H9 (cell line): ENCODE data around the gene ALKAL2. TPM values are rescaled to one million over a fixed set of nuclear protein-coding genes. Genes with fewer than 3 reads are reported as not detected.

Experiments
- DNase-seq: peaks from one replicate; pipeline ENCODE4 v3.0.0-alpha.2; 2017
- H2AFZ ChIP-seq: one replicate; pipeline ENCODE4 v1.6.1; 2013; ENCODE audit warnings: mild to moderate bottlenecking, low read length, control low read depth, moderate library complexity
- H2AK5ac ChIP-seq: 2 replicates; pipeline ENCODE4 v1.6.1; 2013; ENCODE audit warnings: low read length, control low read depth, mixed read lengths; ENCODE audit not compliant: insufficient read length
- H2BK120ac ChIP-seq: one replicate; pipeline ENCODE4 v1.6.1; 2013; ENCODE audit warnings: low read depth, mild to moderate bottlenecking, low read length, control low read depth, inconsistent platforms; ENCODE audit not compliant: poor library complexity, severe bottlenecking
- H2BK12ac ChIP-seq: 2 replicates; pipeline ENCODE4 v1.6.1; 2013; ENCODE audit warnings: low read length, control low read depth, mixed read lengths, low read depth; ENCODE audit not compliant: insufficient read length
- H2BK15ac ChIP-seq: 2 replicates; pipeline ENCODE4 v1.6.1; 2013; ENCODE audit warnings: low read depth, low read length, control low read depth
- H2BK20ac ChIP-seq: one replicate; pipeline ENCODE4 v1.6.1; 2013; ENCODE audit warnings: low read depth, mild to moderate bottlenecking, low read length, control low read depth, inconsistent platforms; ENCODE audit not compliant: poor library complexity, severe bottlenecking
- H2BK5ac ChIP-seq: 2 replicates; pipeline ENCODE4 v1.6.1; 2013; ENCODE audit warnings: low read length, control low read depth, mixed read lengths; ENCODE audit not compliant: insufficient read length
- H3K14ac ChIP-seq: 2 replicates; pipeline ENCODE4 v1.6.1; 2013; ENCODE audit warnings: low read length, control low read depth; ENCODE audit not compliant: insufficient read depth
- H3K18ac ChIP-seq: 2 replicates; pipeline ENCODE4 v1.6.1; 2013; ENCODE audit warnings: low read depth, mild to moderate bottlenecking, mixed read lengths, low read length, control low read depth; ENCODE audit not compliant: insufficient read length
- H3K23ac ChIP-seq: 2 replicates; pipeline ENCODE4 v1.6.1; 2013; ENCODE audit warnings: low read length, control low read depth, mixed read lengths, low read depth; ENCODE audit not compliant: insufficient read length
- H3K23me2 ChIP-seq: 2 replicates; pipeline ENCODE4 v1.6.1; 2013; ENCODE audit warnings: low read depth, mild to moderate bottlenecking, mixed read lengths, low read length, control low read depth; ENCODE audit not compliant: insufficient read length, poor library complexity, severe bottlenecking
- H3K27ac ChIP-seq: 2 replicates; pipeline ENCODE4 v1.5.1; 2013; ENCODE audit warnings: low read length, control low read depth, mixed read lengths, low read depth; ENCODE audit not compliant: insufficient read length
- H3K27me3 ChIP-seq: 2 replicates; pipeline ENCODE4 v1.6.1; 2013; ENCODE audit warnings: low read length, control low read depth, inconsistent platforms; ENCODE audit not compliant: insufficient read depth
- H3K4ac ChIP-seq: 2 replicates; pipeline ENCODE4 v1.6.1; 2013; ENCODE audit warnings: low read depth, mild to moderate bottlenecking, control low read depth, inconsistent platforms, low read length, moderate library complexity
- H3K4me1 ChIP-seq: 2 replicates; pipeline ENCODE4 v1.6.1; 2013; ENCODE audit warnings: low read length, control low read depth, inconsistent platforms; ENCODE audit not compliant: insufficient read depth
- H3K4me2 ChIP-seq: 2 replicates; pipeline ENCODE4 v1.6.1; 2013; ENCODE audit warnings: low read length, control low read depth, mixed read lengths; ENCODE audit not compliant: insufficient read length, insufficient read depth
- H3K56ac ChIP-seq: 2 replicates; pipeline ENCODE4 v1.6.1; 2013; ENCODE audit warnings: low read depth, mild to moderate bottlenecking, mixed read lengths, low read length, control low read depth; ENCODE audit not compliant: insufficient read length
- H3K79me1 ChIP-seq: 2 replicates; pipeline ENCODE4 v1.6.1; 2013; ENCODE audit warnings: low read depth, mild to moderate bottlenecking, moderate library complexity, low read length, control low read depth, inconsistent platforms; ENCODE audit not compliant: insufficient read depth, poor library complexity, severe bottlenecking
- H3K79me2 ChIP-seq: 2 replicates; pipeline ENCODE4 v1.6.1; 2013; ENCODE audit warnings: low read length, control low read depth, inconsistent platforms; ENCODE audit not compliant: insufficient read depth
- H3K9ac ChIP-seq: 2 replicates; pipeline ENCODE4 v1.6.1; 2013; ENCODE audit warnings: low read length, control low read depth, mixed read lengths; ENCODE audit not compliant: insufficient read length; ENCODE audit errors: extremely low read depth
- H3K9me3 ChIP-seq: one replicate; pipeline ENCODE4 v1.6.1; 2013; ENCODE audit warnings: low read depth, low read length, inconsistent platforms; ENCODE audit not compliant: control insufficient read depth
- H3T11ph ChIP-seq: one replicate; pipeline ENCODE4 v1.6.1; 2013; ENCODE audit warnings: mild to moderate bottlenecking, low read length, control low read depth, inconsistent platforms
- H4K20me1 ChIP-seq: one replicate; pipeline ENCODE4 v1.6.1; 2013; ENCODE audit not compliant: control insufficient read depth, insufficient read length, insufficient read depth
- H4K5ac ChIP-seq: 2 replicates; pipeline ENCODE4 v1.6.1; 2013; ENCODE audit warnings: low read depth, mild to moderate bottlenecking, mixed read lengths, low read length, control low read depth; ENCODE audit not compliant: insufficient read length
- H4K8ac ChIP-seq: replicated peaks from 2 replicates; pipeline ENCODE4 v1.6.1; 2013; ENCODE audit warnings: low read length, control low read depth, mixed read lengths, low read depth; ENCODE audit not compliant: insufficient read length
- H4K91ac ChIP-seq: 2 replicates; pipeline ENCODE4 v1.6.1; 2013; ENCODE audit warnings: low read depth, mild to moderate bottlenecking, moderate library complexity, mixed read lengths, low read length, control low read depth; ENCODE audit not compliant: insufficient read length
- H3K27ac Mint-ChIP-seq, 3 experiments: 2 replicates in 2 of 3; 3 replicates in 1 of 3; pipeline ENCODE4 v1.8.0; 2020 to 2021; ENCODE audit warnings: mixed read lengths in 3 of 3, mild to moderate bottlenecking in 1 of 3, moderate library complexity in 1 of 3
- H3K27me3 Mint-ChIP-seq: 2 replicates; pipeline ENCODE4 v1.8.0; 2021; ENCODE audit warnings: low read depth, mild to moderate bottlenecking, moderate library complexity, mixed read lengths
- H3K36me3 Mint-ChIP-seq, 3 experiments: 2 replicates in 2 of 3; 3 replicates in 1 of 3; pipeline ENCODE4 v1.8.0; 2020 to 2021; ENCODE audit warnings: low read depth in 3 of 3, mixed read lengths in 3 of 3; ENCODE audit not compliant: insufficient read depth in 1 of 3
- H3K4me1 Mint-ChIP-seq, 2 experiments: 2 replicates each; pipeline ENCODE4 v1.8.0; 2020; ENCODE audit warnings: mixed read lengths in 2 of 2
- H3K4me3 Mint-ChIP-seq, 2 experiments: 2 replicates in 1 of 2; 3 replicates in 1 of 2; pipeline ENCODE4 v1.8.0; 2020 to 2021; ENCODE audit warnings: mild to moderate bottlenecking in 2 of 2, mixed read lengths in 2 of 2, moderate library complexity in 1 of 2
- H3K9me3 Mint-ChIP-seq, 2 experiments: 2 replicates in 1 of 2; 3 replicates in 1 of 2; pipeline ENCODE4 v1.8.0; 2020; ENCODE audit warnings: mild to moderate bottlenecking in 2 of 2, mixed read lengths in 2 of 2, moderate library complexity in 1 of 2
- CTCF ChIP-seq: fragments of 200-600 bp; sonication (generic); conservative IDR thresholded peaks from 3 replicates; pipeline ENCODE4 v1.8.0; 2021; ENCODE audit warnings: antibody characterized with exemption, mild to moderate bottlenecking
- WGBS: extraction: QIAGEN DNeasy Blood & Tissue Kit; methylation state at CpG from one replicate; pipeline ENCODE4 v1.1.7; 2013; ENCODE audit warnings: missing lambda C conversion rate, low lambda C conversion rate, mixed read lengths; ENCODE audit not compliant: insufficient read length; ENCODE audit errors: extremely low coverage; 5-methylcytosine and 5-hydroxymethylcytosine counted together
- total RNA-seq: library from RNA; stranded (reverse); gene quantifications from 2 replicates; pipeline ENCODE4 v1.2.1, GENCODE V29; 2021

ALKAL2 gene
- total RNA-seq, 1 experiment from 2014 or later, result 0.48 TPM

DNA sequence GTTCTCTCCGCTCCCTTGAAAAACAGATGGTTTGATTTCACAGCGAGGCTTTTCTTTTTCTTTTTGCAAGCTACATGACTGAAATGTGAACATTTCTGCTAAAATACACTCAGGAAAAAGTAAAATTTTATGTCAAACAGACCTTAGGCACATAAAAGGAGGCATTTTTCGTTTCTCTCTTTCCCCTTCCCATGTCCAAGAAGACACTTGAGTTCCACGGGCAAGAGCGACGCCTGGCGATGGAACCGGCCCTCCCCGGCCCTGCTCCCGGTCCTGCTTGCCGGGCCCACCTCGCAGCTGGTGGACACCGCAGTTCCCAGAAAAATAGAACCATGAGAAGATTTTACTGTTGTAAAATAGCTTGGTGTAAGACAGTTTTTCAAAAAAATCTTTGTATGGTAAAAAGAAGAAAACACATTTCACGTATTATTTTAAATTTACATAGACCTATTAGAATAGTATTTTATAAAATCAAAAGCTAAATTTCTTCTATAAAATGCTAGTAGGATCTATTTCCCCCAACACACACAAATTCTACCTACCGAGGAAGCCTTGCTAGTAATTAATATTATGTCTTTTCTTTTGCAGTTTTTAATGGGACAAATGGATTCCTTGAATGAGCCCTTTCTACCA lies 2.3 kb upstream of the ALKAL2 start:
- H3K27me3 ChIP-seq, result peaks cover 8% of the 10 kb centered on the region; the same call in 1 of the 2 replicates
- H3K23ac ChIP-seq, result no peak overlapping the region

More for the DNA sequence above, 2.3 kb upstream of the ALKAL2 start:
- Mint-ChIP-seq H3K27me3 (peaks cover 72% of the 10 kb centered on the region), H3K36me3 (no peaks in the 10 kb centered on the region; a peak in 1 of 7 replicates), H3K27ac (no peak overlapping the region), H3K9me3 (0 out of 5 replicates have a peak, but pooled peaks cover 0 to 4% of the 10 kb centered on the region in 2 experiments), H3K4me1 (peaks cover 18 to 22% of the 10 kb centered on the region in 2 experiments), H3K4me3 (peak overlapping the region; percentile 57 to 84)
- H2BK5ac ChIP-seq, result no peak overlapping the region
- no peak overlapping the region for H3K18ac ChIP-seq
- H4K20me1 ChIP-seq, result no peaks in the 10 kb centered on the region
- no peak overlapping the region for H3K4ac ChIP-seq
- no peak overlapping the region for H2AFZ ChIP-seq
- H3K9ac ChIP-seq, result no peak overlapping the region
- no peak overlapping the region for H4K5ac ChIP-seq
- TF ChIP-seq CTCF, result peak; percentile 88
- H4K91ac ChIP-seq, result no peak overlapping the region
- H2AK5ac ChIP-seq, result no peak overlapping the region
- H3K56ac ChIP-seq, result no peak overlapping the region
- H2BK120ac ChIP-seq, result no peak overlapping the region
- H3K4me2 ChIP-seq, result peak overlapping the region; percentile 76
- peak; percentile 78 for DNase-seq
- no CpG with 5 or more reads among the region's 15 CpGs for WGBS
- H4K8ac ChIP-seq, result no peak overlapping the region
- H2BK20ac ChIP-seq, result no peak overlapping the region
- no peak overlapping the region for H3T11ph ChIP-seq
- peaks cover 6% of the 10 kb centered on the region; the same call in 1 of the 2 replicates for H3K4me1 ChIP-seq
- no peaks in the 10 kb centered on the region for H3K79me1 ChIP-seq
- H3K14ac ChIP-seq, result no peak overlapping the region
- no peak overlapping the region for H2BK12ac ChIP-seq
- no peak overlapping the region for H3K27ac ChIP-seq
- H3K9me3 ChIP-seq, result no peaks in the 10 kb centered on the region
- peaks cover 18% of the 10 kb centered on the region for H3K23me2 ChIP-seq
- no peaks in the 10 kb centered on the region for H3K79me2 ChIP-seq
- no peak overlapping the region for H2BK15ac ChIP-seq
